Bronchial epithelial cell (primary cell): ENCODE measurements around the gene BCAR3. TPM values are rescaled to one million over a fixed set of nuclear protein-coding genes. Genes with fewer than 3 reads are reported as not detected.

Experiments
- DNase-seq: peaks from one replicate; pipeline ENCODE4 v3.0.0-alpha.2; 2010; ENCODE audit warnings: low read depth
- FAIRE-seq: peaks from 2 replicates; lab custom pipeline; 2011; peaks lifted over from hg19 to GRCh38; lab: Jason Lieb, UNC
- H3K27me3 ChIP-seq: 2 replicates; pipeline ENCODE4 v1.5.1; 2011; ENCODE audit warnings: low read length; ENCODE audit not compliant: control insufficient read depth, insufficient read depth
- H3K36me3 ChIP-seq: 2 replicates; pipeline ENCODE4 v1.5.1; 2011; ENCODE audit warnings: low read length; ENCODE audit not compliant: control insufficient read depth, insufficient read depth
- H3K4me3 ChIP-seq: 2 replicates; pipeline ENCODE4 v1.5.1; 2011; ENCODE audit warnings: mild to moderate bottlenecking, low read depth, low read length, control low read depth
- total RNA-seq: library from RNA; depleted of rRNA; stranded (reverse); fragments of >200 nt; gene quantifications from 2 replicates; pipeline ENCODE4 v1.2.1, GENCODE V29; 2014
- TF ChIP-seq, protein P1 (sequence below): IDR thresholded peaks from 2 replicates; pipeline ENCODE4 v1.5.1; 2011; ENCODE audit warnings: mild to moderate bottlenecking, moderate library complexity, low read length, control low read depth, inconsistent platforms; ENCODE audit not compliant: insufficient read depth, severe bottlenecking

BCAR3 gene
- total RNA-seq, 1 donor from 2014 or later, result 69.5 TPM

GRCh38 chr1:93669369-93669768 lies 12.3 kb downstream of the BCAR3 start:
- H3K36me3 ChIP-seq, result peaks cover 27% of the 10 kb centered on the region
- H3K27me3 ChIP-seq, result no peaks in the 10 kb centered on the region
- H3K4me3 ChIP-seq, result no peak overlapping the region
- TF ChIP-seq, protein P1, sequence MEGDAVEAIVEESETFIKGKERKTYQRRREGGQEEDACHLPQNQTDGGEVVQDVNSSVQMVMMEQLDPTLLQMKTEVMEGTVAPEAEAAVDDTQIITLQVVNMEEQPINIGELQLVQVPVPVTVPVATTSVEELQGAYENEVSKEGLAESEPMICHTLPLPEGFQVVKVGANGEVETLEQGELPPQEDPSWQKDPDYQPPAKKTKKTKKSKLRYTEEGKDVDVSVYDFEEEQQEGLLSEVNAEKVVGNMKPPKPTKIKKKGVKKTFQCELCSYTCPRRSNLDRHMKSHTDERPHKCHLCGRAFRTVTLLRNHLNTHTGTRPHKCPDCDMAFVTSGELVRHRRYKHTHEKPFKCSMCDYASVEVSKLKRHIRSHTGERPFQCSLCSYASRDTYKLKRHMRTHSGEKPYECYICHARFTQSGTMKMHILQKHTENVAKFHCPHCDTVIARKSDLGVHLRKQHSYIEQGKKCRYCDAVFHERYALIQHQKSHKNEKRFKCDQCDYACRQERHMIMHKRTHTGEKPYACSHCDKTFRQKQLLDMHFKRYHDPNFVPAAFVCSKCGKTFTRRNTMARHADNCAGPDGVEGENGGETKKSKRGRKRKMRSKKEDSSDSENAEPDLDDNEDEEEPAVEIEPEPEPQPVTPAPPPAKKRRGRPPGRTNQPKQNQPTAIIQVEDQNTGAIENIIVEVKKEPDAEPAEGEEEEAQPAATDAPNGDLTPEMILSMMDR, result no peak
- FAIRE-seq, result no peak
- DNase-seq, result no peak

GRCh38 chr1:93668951-93669350 lies 12.7 kb downstream of the BCAR3 start:
- FAIRE-seq, result no peak
- no peak for DNase-seq
- TF ChIP-seq, protein P1, result no peak
- no peak overlapping the region for H3K4me3 ChIP-seq
- H3K27me3 ChIP-seq, result no peaks in the 10 kb centered on the region
- H3K36me3 ChIP-seq, result peaks cover 27% of the 10 kb centered on the region

DNA sequence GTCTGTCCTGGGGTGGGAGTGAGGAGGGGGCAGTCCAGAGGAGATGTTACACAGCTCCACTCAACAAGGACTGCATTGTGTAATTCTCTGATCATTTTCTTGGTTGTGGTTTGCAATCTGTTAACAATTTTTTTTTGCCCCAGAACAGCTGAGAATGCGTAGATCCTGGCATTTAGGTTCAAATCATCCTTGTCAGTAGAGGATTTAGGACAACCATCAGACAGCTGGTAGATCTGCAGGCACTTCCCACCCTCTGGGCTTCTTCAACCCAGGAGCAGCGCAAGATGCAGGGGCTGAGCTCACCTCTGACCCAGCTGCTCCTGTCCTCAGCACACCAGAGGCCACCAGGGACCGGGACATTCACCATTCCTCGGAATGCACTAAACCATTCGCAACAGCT lies 13.5 kb downstream of the BCAR3 start:
- no peaks in the 10 kb centered on the region for H3K27me3 ChIP-seq
- TF ChIP-seq, protein P1, result no peak
- peaks cover 31% of the 10 kb centered on the region for H3K36me3 ChIP-seq
- FAIRE-seq, result no peak
- DNase-seq, result no peak
- no peak overlapping the region for H3K4me3 ChIP-seq

DNA sequence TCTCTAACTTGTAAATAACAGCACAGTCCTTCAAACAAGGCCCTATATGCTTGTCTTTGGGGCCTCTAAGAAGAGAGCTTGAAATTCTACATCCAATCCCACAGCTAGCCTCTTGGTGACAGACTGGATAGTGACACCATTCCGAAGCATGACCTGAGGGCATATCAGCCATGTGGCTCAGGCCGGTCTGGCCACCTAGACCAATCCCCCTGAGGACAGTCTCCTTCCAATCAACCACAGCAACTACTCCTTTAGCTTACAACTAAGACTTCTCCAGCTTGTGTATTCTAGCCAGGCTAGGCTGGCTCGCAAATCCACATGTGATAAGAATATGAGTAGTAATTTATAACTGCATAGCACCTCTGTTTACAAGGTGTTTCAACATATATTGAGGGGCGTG lies 14.0 kb downstream of the BCAR3 start:
- no peak overlapping the region for H3K4me3 ChIP-seq
- TF ChIP-seq, protein P1, result no peak
- H3K36me3 ChIP-seq, result peaks cover 32% of the 10 kb centered on the region
- FAIRE-seq (no peak), DNase-seq (no peak)
- no peaks in the 10 kb centered on the region for H3K27me3 ChIP-seq

- H3K36me3 ChIP-seq, result peaks cover 29% of the 10 kb centered on the region
Measured at GRCh38 chr1:93666613-93667384, 14.8 kb downstream of the BCAR3 start.

More at GRCh38 chr1:93666613-93667384, 14.8 kb downstream of the BCAR3 start:
- Histone ChIP-seq H3K27me3 (no peaks in the 10 kb centered on the region), H3K4me3 (no peak overlapping the region)
- FAIRE-seq (no peak), DNase-seq (peak; percentile 39)
- TF ChIP-seq, protein P1, result no peak
